Activated CD8-positive, alpha-beta T cell treated with anti-CD3 and anti-CD28 coated beads for 36 hours (primary cell): ENCODE measurements around the gene KDM7A. TPM values are rescaled to one million over a fixed set of nuclear protein-coding genes. Genes with fewer than 3 reads are reported as not detected.

Experiments
- ATAC-seq: fragments of 200-7000 bp; cut with Tn5 transposase; one replicate; pipeline ENCODE4 v1.10.0; 2021; ENCODE audit warnings: mild to moderate bottlenecking, moderate library complexity
- CTCF ChIA-PET: fragments of 350-600 bp; sonication (Branson Sonifier 250); formaldehyde crosslinking; loops from one replicate; lab custom pipeline; 2021; ENCODE audit warnings: antibody characterized with exemption; lab: Charles Lee
- POLR2A ChIA-PET: fragments of 350-600 bp; sonication (Branson Sonifier 250); formaldehyde crosslinking; loops from one replicate; lab custom pipeline; 2021; ENCODE audit warnings: antibody characterized with exemption; lab: Charles Lee
- DNase-seq: peaks from one replicate; pipeline ENCODE4 v3.0.0-alpha.2; 2020
- H3K27ac Mint-ChIP-seq: one replicate; pipeline ENCODE4 v1.8.0; 2021; ENCODE audit warnings: mild to moderate bottlenecking, mixed read lengths
- H3K27me3 Mint-ChIP-seq: one replicate; pipeline ENCODE4 v1.8.0; 2021; ENCODE audit warnings: mixed read lengths
- H3K36me3 Mint-ChIP-seq: one replicate; pipeline ENCODE4 v1.8.0; 2021; ENCODE audit warnings: low read depth, mixed read lengths
- H3K4me1 Mint-ChIP-seq: one replicate; pipeline ENCODE4 v1.8.0; 2021; ENCODE audit warnings: low read depth, mixed read lengths
- H3K4me3 Mint-ChIP-seq: one replicate; pipeline ENCODE4 v1.8.0; 2021; ENCODE audit warnings: mild to moderate bottlenecking, moderate library complexity, mixed read lengths
- H3K9me3 Mint-ChIP-seq: one replicate; pipeline ENCODE4 v1.8.0; 2021; ENCODE audit warnings: mixed read lengths
- CTCF ChIP-seq: fragments of 200-600 bp; IDR thresholded peaks from one replicate; pipeline ENCODE4 v1.8.0; 2022; ENCODE audit warnings: antibody characterized with exemption, mild to moderate bottlenecking
- intact Hi-C: fragments of 100-400 bp; cut with micrococcal nuclease; formaldehyde crosslinking; loops from one replicate; pipeline ENCODE4 v1.10.0; 2022
- total RNA-seq, 2 experiments: library from RNA; stranded (reverse); gene quantifications; one replicate each; pipeline ENCODE4 v1.2.3, GENCODE V29; 2021

The KDM7A gene
- total RNA-seq, 2 experiments from 2014 or later = 21.1 to 22.9 TPM

GRCh38 chr7:140049339-140050024 lies 127.3 kb downstream of the KDM7A start:
- POLR2A ChIA-PET = no interaction called here
- DNase-seq = no peak
- Mint-ChIP-seq H3K9me3 (no peaks in the 10 kb centered on the region), H3K4me3 (no peak overlapping the region), H3K27ac (no peak overlapping the region), H3K27me3 (no peaks in the 10 kb centered on the region), H3K4me1 (peaks cover 14% of the 10 kb centered on the region), H3K36me3 (peaks cover 8% of the 10 kb centered on the region)
- CTCF ChIA-PET = no interaction called here
- no peak for TF ChIP-seq CTCF
- ATAC-seq = no peak
- intact Hi-C loops = no loop called here

- POLR2A ChIA-PET = no interaction called here
- intact Hi-C loops = no loop called here
- Mint-ChIP-seq H3K9me3 (no peaks in the 10 kb centered on the region), H3K27me3 (no peaks in the 10 kb centered on the region), H3K27ac (no peak overlapping the region), H3K4me3 (no peak overlapping the region), H3K4me1 (peaks cover 9% of the 10 kb centered on the region), H3K36me3 (peaks cover 6% of the 10 kb centered on the region)
- ATAC-seq (no peak), DNase-seq (no peak)
- CTCF ChIA-PET = no interaction called here
- no peak for TF ChIP-seq CTCF
Observed at GRCh38 chr7:140048989-140049338, 127.8 kb downstream of the KDM7A start.

- ATAC-seq (no peak), DNase-seq (no peak)
- ChIA-PET CTCF (no interaction called here), POLR2A (no interaction called here)
- Mint-ChIP-seq H3K4me1 (peaks cover 1% of the 10 kb centered on the region), H3K36me3 (peaks cover 2% of the 10 kb centered on the region), H3K4me3 (no peak overlapping the region), H3K9me3 (no peaks in the 10 kb centered on the region), H3K27ac (no peak overlapping the region), H3K27me3 (no peaks in the 10 kb centered on the region)
- TF ChIP-seq CTCF = no peak
- intact Hi-C loops = no loop called here
Observed at GRCh38 chr7:140048138-140048537, 128.6 kb downstream of the KDM7A start.

GRCh38 chr7:140047197-140047596 lies 129.6 kb downstream of the KDM7A start:
- no peaks in the 10 kb centered on the region for H3K27me3 Mint-ChIP-seq
- DNase-seq (no peak), ATAC-seq (no peak)
- intact Hi-C loops = no loop called here
- peaks cover 1% of the 10 kb centered on the region for H3K36me3 Mint-ChIP-seq
- no peaks in the 10 kb centered on the region for H3K9me3 Mint-ChIP-seq
- no peak overlapping the region for H3K4me3 Mint-ChIP-seq
- H3K27ac Mint-ChIP-seq = no peak overlapping the region
- CTCF ChIA-PET = no interaction called here
- no peaks in the 10 kb centered on the region for H3K4me1 Mint-ChIP-seq
- POLR2A ChIA-PET = no interaction called here
- no peak for TF ChIP-seq CTCF

- H3K4me1 Mint-ChIP-seq = no peaks in the 10 kb centered on the region
- H3K4me3 Mint-ChIP-seq = no peak overlapping the region
- ChIA-PET CTCF (no interaction called here), POLR2A (interaction anchor here (0.7 kb wide), 1 partner anchor 52 kb away, joined by 4 read pairs; no protein-coding TSS in a partner anchor)
- peaks cover 3% of the 10 kb centered on the region for H3K36me3 Mint-ChIP-seq
- intact Hi-C loops = no loop called here
- no peak overlapping the region for H3K27ac Mint-ChIP-seq
- TF ChIP-seq CTCF = no peak
- DNase-seq (no peak), ATAC-seq (no peak)
- H3K27me3 Mint-ChIP-seq = no peaks in the 10 kb centered on the region
- no peaks in the 10 kb centered on the region for H3K9me3 Mint-ChIP-seq
Observed at GRCh38 chr7:140045697-140046096, 131.1 kb downstream of the KDM7A start.
